AG08396 (cell line): ENCODE results near the gene KCTD14.
"Not testable (repeated sequence)": the region's sequence is repeated elsewhere in the genome, so short reads cannot be mapped to it uniquely, and the experiment has no call there.

ENCODE experiments used
- DNase-seq: peaks from one replicate; pipeline ENCODE4 v3.0.0; 2012; ENCODE audit warnings: low spot score, mixed read lengths

The KCTD14 gene, protein sequence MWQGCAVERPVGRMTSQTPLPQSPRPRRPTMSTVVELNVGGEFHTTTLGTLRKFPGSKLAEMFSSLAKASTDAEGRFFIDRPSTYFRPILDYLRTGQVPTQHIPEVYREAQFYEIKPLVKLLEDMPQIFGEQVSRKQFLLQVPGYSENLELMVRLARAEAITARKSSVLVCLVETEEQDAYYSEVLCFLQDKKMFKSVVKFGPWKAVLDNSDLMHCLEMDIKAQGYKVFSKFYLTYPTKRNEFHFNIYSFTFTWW

DNA sequence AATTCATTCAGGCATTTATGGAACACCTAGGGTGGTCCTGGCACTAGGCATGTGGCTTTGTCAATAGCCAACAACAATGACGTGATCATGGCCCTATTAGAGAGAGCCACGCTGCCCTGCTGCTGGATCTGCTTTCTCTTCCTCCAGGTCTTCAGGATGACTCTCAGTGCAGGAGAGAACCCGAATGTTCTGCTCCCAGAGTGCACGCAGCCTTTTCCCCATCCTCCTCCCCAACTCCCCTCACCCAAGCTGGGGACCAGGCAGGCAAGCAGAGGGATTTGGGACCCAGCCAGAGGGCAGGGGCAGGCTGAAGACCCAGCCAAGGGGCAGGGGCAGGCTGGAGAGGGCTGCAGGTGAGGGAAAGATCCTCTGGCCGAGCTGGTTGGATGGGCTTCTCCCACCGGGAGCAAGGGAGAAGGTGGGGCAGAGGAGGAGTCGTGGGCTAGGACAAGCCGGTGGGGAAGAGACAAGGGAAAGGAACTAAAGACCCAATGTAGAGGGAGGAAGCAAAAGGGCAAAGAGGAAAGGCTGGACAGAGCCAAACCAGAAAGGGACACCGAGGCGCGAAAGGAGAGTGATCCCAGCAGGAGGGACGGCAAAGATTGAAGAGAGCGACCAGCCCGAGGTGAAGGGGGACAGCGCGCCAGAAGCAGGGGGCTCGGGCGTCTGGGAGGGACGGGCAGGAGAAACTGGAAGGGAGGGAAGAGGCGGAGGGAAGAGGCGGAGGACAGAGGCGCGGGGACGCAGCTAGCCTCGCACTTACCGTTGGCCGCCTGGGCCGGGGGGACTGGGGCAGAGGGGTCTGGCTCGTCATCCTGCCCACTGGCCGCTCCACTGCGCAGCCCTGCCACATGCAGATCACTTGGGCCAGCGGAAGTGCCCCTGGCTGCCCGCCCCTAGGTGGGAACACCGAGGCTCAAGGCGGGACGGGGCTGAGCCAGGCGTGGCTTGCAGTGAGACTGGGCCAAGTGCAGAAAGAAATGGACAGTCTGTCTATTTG, at the start of gene KCTD14:
TSS of gene KCTD14 (minus strand) at position 880 of the 1,000 bp plus-strand sequence. CDS start at position 853, 27 bp downstream.
- DNase-seq = peak; percentile 49

DNA sequence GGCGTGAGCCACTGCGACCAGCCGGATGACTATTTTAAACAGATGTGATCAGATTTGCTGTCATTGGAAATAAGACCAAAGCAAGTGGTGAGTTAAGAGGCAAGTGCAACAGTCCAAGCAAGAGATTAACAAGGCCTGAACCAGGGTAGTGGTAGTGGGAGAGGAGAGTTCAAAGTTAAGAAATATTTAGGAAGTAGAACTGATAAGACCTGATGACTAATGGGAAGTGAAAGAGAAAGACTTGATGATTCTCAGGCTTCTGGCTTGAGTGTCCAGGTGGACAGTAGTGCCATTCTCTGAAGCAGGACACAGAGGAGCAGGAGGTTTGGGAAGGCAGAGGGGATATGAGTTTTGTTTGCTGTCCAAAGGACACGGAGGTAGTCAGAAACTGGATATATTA, 49.4 kb upstream of the KCTD14 start:
- DNase-seq = no peak

DNA sequence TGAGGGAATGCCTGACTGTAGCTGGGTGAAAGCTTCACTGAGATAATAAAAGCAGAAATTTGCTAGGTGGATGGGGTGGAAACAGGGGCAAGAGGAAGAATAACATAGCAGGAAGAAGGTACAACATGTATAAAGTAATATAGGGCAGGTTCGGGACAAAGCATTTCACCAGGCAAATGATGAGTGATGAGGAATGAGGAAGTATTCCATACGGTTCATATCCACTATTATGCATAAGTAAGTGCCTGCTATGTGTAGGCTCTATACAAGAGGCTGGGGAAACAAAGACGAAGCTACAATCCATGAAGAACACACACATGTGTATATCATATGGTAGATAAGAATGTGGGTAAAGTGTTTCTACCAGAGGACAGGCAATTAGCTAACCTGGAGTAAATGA, 48.6 kb upstream of the KCTD14 start:
- DNase-seq = no peak

DNA sequence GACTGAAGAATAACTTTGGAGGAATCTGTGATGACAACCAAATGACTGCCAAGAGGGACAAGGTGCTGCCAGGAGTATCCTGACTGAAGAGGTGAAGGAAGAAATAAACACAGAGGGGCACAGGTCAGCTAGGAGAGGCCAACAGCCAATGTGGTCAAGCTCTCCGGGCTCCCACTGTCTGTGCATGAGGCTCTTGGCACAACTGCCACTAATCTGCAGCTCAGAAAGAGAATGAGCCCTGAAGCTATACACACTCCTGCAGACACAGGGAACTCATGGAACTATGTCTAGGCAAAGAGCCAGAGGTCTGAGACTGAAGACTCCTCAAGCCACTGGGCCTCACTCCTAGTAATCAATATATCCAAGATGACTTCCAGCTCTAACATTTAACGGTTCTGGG, 47.5 kb upstream of the KCTD14 start:
- DNase-seq = no peak

DNA sequence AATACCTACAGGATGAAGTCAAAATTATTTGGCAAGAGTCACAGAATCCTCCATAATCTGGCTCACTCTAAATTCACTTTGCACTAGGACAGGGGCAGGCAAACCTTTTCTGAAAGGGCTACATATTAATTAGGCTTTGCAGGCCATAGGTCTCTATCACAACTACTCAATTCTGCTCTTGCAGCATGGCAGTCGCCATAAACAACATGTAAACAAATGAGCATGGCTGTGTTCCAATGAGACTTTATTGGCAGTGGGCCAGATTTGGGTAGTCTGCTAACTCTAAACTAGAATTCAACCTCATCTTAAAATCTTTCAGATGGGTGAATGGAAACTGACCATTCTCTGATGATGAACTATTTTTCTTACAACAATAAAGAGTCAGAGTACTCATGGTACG, 46.4 kb upstream of the KCTD14 start:
- no peak for DNase-seq

DNA sequence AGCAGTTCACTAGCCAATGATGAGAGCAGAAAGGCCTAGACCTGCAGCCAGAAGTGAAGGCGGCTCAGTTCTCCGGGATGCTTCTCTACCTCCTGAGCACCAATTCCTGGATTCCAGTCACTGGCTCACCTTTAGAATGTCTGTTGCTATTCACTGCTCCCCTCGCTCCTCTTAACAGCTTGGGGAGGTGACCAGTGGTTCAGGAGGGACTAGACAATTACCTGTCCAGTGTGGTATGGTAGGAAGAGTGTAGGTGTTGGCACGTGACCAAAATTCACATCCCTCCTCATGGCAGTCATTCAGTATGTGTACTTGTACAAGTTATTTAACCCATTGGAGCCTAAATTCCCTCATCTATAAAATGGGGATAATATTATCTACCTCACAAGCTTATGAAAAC, 44.6 kb upstream of the KCTD14 start:
- no peak for DNase-seq

DNA sequence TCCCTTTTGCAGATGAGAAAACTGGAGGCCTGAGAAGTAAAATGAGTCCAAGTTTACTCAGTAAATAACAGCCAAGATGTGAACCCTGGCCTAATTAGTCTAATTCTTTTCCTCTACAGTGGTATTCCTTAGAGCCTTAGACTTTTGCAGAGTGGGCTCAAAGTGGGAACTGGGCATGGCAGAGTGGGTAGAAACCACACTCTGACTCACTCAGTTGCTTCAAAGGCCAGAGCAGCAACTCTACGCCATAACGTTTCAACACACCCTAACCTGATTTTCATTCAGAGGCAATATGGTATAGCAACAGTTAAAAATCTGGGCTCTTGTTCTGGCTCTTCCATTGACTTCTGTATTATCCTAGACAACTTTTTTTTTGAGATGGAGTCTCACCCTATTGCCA, 43.4 kb upstream of the KCTD14 start:
- no peak for DNase-seq

DNA sequence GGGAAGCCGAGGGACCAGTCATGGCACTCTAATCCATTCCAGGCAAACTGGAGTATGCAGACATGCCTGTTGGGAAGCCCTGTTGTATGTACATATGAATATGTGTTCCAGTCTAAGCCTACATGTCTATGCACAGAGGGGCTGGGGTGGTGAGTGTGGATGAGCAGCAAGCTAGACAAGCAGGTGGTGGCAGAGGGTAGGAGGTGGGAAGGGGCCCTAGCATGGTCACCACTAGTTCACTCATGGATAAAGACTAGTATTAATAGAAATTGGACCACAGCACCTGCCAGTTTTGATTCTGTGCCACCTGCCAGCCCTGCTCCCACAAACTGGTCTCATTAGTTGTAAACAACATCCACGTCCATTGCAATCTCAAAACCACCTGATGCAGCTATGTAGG, 42.1 kb upstream of the KCTD14 start:
- no peak for DNase-seq

DNA sequence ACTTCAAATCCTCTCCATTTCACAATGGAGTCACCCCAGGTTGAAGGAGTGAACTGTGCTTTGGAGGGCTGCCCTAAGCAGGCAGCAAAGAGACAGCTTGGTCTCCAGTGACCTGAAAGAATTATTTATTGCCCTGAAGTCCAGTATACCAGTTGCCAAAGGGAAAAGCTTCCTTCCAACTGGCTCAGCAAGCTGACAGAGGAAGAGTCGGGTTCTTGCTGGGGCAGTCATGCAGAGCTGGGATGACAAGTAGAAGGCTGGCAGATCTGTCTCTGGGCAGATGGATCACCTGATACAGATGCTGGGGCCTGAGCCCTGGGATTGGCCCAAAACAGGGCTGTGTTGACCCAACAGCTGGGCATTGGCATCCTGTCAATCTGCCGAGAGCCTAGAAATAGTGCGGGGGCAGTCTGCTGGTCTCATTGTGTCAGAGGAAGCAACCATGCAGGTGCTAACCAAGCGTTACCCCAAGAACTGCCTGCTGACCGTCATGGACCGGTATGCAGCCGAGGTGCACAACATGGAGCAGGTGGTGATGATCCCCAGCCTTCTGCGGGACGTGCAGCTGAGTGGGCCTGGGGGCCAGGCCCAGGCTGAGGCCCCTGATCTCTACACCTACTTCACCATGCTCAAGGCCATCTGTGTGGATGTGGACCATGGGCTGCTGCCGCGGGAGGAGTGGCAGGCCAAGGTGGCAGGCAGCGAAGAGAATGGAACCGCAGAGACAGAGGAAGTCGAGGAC, 40.5 kb upstream of the KCTD14 start, which contains the start of gene THRSP:
TSS of gene THRSP (plus strand) at position 422 of the 742 bp plus-strand sequence. CDS start at position 443, 21 bp downstream.
- no peak for DNase-seq

DNA sequence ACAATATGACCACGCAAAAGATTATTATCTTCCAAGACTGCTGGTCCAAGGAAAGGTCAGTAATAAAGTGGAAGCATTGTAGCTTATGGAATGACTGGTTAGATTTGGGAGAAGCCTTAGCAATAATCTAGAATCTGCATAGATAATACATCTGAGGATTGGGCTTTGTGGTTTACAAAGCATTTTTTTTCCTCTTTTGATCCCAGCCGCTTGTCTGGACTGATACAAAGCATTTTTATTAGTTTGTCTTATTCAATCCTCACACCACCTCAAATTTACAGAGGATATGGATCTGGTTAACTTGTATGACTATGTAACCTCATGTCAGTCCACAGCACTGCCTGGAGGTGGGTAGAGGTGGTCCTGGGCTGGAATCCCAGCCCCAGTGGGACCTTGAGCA, 39.6 kb upstream of the KCTD14 start:
- DNase-seq = no peak

DNA sequence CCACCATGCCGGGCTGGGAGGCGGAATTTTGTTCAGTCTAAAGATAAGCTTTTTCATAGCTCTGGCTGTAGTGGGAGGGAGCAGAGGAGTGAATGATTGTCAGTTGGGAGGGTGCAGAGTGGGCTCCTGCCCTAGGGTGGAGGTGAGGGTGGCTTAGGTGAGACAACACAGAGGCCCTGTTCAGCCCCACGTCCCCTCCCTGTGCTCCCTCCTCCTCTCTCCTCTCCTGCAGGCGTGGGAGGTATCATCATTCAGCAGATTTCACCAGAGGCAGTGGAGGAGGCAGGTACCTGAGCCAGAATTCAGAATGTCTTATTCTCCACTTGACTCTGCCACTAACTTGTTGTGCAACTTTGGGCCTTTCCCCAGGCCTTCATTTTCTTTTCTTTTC, 38.8 kb upstream of the KCTD14 start:
- DNase-seq = no peak

DNA sequence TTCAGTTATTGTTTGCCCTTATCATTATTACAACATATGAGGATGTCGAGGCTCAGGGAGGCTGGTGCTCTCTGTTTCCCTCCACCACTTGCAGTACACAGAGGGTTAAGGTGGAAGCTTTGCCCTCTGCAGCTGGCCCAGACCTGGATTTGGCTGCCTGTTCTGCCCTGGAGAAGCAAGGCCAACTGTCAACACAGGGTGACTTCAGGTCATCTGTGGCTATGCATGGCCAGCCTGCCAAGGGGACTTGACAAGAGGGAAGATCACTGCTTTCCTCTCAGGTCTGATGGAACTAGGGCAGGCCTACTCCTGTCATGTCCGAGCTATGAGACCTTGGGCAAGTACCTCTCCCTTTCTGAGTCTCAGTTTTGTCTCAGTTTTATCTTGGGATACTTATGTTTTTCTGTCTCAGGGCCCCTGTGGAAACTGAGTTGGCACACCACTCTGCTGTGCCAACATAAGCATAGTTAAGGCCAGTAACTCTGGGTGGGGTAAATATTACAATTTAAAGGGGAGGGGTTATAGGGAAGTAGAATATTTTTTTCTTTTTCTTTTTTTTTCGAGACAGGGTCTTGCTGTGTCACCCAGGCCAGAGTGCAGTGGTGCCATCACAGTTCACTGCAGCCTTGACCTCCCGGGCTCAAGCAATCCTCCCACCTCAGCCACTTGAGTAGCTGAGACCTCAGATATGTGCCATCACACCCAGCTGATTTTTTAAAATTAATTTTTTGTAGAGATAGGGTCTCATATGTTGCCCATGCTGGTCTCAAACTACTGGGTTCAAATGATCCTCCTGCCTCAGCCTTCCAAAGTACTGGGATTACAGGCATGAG, 38.2 kb upstream of the KCTD14 start:
- DNase-seq = no peak

DNA sequence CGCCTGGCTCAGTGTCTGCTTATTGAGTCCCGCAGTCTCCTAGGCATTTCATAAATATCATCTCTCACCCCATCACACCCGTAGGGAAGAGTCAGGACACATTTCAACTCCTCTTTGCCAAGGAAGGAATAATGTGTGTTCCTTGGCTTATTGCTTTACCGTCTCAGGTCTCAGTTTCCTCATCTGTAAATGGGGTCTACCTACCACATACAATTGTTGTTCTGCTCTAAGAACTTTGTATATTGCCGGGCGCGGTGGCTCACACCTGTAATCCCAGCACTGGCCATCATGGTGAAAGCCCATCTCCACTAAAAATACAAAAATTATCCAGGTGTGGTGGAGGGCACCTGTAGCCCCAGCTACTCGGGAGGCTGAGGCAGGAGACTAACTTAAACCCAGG, 37.5 kb upstream of the KCTD14 start:
- no peak for DNase-seq

DNA sequence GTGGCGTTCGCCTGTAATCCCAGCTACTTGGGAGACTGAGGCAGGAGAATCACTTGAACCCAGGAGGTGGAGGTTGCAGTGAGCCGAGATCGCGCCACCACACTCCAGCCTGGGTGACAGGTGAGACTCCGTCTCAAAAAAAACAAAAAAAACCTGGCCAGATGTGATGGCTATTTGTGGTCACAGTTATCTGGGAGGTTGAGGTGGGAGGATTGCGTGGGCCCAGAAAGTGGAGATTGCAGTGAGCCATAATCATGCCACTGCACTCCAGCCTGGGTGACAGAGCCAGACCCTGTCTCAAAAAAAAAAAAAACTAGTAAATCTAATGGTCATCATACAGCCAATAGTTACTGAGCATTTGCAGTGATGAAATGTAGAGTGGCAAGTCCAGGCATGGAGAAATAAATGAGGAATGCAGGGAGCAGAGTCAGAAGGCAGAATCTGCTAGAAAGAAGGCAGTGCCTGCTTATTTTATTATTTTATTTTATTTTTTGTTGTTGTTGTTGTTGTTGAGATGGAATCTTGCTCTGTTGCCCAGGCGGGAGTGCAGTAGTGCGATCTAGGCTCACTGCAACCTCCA, 36.8 kb upstream of the KCTD14 start:
- DNase-seq = not testable (repeated sequence)

DNA sequence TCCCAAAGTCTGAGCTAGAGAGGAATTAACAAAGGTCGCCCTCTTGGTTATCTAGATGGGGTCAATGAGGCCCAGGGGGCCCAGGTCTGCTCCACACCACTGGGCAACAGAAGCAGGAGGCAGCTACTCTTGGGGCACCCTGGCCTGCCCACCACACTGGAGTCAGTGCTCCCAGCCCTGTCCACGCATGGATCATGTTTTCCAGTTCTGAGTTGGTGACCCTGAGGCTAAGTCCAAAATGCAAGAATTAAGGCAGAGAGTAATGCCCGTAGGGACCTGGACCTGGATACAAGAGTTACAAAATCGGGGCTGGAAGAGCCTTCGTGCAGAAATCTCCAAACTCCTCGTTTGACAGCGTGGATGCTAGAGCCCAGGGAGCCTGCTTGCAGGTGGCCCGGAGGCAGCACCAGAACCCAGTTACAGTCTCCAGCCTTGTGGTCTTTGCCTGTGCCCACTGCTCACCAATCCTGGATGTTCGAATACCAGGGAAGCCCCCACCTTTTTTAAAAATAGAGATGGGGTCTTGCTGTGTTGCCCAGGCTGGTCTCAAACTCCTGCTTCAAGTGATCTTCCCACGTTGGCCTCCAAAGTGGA, 34.5 kb upstream of the KCTD14 start:
- DNase-seq = no peak

DNA sequence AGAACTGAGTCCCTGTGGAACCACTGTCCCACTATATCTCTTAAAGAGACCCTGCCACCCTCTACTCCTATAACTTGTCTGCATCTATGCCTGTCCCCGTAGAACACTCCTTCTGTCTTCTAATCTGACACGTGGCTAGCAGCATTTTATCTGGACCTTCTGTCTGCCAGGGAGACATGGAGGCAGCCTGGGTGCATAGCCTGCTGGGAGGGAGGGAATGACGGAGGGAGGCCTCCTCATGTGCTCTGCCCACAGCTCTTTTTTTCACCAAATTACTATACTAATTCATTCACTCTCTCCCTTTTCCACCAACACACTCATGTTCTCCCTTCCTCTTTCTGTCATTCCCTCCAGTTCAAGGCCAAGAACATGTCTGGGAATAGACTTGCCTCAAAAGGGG, 33.0 kb upstream of the KCTD14 start:
- no peak for DNase-seq

DNA sequence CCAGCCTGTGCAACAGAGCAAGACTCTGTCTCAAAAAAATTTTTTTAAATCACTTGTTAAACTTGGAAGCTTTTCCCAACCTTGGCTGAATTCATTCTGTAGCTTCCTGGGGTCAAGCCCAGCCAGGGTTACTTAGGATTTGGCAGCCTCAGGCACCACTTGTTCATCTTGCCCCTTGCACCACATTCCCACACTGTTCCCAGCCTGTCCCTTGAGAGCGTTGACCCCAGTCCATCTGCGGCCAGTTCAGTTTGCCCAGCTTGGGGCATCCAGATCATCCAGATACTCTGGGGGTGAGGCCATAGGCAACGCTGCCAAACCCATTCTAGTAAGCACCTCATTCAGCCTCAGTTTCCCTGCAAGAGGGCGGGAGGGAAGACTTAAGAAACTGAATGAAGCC, 31.9 kb upstream of the KCTD14 start:
- no peak for DNase-seq

DNA sequence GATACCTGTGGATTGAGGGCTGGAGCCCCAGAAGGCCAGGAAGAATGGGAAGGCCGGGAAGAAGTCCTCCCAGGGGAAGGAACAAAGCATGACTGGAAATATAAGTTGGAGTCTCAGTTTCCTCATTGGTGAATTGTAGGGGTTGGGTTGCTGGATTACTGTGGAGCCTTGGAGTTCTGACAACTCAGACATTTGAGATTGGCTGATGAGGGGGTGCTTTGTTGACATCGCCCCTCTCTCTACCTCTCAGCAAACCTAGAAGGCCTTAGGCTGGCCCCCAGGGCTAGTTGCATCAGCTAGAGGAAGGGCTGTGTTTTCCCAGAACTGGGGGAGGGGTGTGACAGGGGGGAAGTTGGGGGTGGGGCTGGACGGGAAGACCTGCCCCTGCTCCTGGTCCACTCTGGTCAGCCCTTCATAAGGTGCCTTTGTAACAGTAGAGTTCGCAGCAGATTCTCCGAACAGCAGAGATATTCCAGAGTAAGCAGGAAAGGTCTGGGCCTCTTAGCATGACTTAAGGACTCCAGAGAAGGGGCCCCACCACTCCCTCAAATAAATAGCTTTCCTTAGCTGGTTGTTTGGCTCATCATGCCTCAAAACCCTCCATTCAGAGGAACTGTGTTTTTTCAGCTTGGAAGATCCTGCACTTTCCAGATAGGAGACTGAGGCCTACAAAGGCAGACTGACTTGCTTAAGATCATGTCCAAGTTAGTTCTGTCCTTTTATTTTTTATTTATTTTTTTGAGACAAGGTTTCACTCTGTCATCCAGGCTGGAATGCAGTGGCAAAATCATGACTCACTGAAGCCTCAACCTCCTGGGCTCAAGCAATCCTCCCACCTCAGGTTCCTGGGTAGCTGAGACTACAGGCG, 28.1 kb upstream of the KCTD14 start:
- DNase-seq = peak; percentile 55

DNA sequence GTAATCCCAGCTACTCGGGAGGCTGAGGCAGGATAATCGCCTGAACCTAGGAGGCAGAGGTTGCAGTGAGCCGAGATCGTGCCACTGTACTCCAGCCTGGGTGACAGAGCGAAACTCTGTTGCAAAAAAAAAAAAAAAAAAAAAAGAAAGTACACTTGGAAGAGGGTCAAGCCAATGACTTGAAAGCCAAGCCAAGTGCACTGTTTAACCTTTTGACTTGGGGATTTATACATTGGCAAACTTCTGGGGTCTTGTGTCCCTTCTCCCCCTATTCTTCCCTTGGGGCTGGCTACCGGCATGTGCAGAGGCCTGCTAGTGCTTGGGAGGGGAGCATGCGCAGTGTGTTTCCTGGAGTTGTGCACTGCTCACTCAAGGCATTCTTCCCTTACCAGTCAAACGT, 26.3 kb upstream of the KCTD14 start:
- DNase-seq = no peak

DNA sequence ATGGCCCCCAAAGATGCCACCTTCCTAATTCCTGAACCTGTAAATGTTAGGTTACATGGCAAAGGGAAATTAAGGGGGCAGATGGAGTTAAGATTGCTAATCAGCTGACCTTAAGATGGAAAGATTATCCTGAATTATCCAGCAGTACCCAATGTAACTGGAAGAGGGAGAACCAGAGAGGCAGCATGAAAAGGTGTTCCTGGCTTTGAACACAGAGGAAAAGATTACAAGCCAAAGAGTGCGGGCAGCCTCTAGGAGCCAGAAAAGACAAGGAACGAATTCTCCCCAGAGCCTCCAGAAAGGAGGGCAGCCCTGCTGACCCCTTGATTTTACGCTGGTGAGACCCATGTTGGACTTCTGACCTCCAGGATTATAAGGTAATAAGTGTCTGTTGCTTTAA, 25.5 kb upstream of the KCTD14 start:
- no peak for DNase-seq
